ENCODE measurements around the gene CSRNP3. TPM values are rescaled to one million over a fixed set of nuclear protein-coding genes. Genes with fewer than 3 reads are reported as not detected.

The CSRNP3 gene
- total RNA-seq, 1 experiment from 2014 or later = 1.3 TPM

- H3K9me3 ChIP-seq = no peaks in the 10 kb centered on the region
- intact Hi-C loops (cut with micrococcal nuclease; ENCODE audit: unreplicated experiment) = no loop called here
- TF ChIP-seq, protein P1, sequence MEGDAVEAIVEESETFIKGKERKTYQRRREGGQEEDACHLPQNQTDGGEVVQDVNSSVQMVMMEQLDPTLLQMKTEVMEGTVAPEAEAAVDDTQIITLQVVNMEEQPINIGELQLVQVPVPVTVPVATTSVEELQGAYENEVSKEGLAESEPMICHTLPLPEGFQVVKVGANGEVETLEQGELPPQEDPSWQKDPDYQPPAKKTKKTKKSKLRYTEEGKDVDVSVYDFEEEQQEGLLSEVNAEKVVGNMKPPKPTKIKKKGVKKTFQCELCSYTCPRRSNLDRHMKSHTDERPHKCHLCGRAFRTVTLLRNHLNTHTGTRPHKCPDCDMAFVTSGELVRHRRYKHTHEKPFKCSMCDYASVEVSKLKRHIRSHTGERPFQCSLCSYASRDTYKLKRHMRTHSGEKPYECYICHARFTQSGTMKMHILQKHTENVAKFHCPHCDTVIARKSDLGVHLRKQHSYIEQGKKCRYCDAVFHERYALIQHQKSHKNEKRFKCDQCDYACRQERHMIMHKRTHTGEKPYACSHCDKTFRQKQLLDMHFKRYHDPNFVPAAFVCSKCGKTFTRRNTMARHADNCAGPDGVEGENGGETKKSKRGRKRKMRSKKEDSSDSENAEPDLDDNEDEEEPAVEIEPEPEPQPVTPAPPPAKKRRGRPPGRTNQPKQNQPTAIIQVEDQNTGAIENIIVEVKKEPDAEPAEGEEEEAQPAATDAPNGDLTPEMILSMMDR (IDR thresholded peaks at IDR 0.05; ENCODE audit: insufficient read depth in 1 of 2, low read depth in 1 of 2, low read length in 1 of 2, severe bottlenecking in 1 of 2, unreplicated experiment in 1 of 2) = no peak
- ChIA-PET POLR2A (no interaction called here), CTCF (no interaction called here)
- no peak for DNase-seq
- no peak overlapping the region for H3K27ac Mint-ChIP-seq (ENCODE audit: unreplicated experiment)
- no TSS peak for BruUV-seq (replicated peaks)
- no peaks in the 10 kb centered on the region for H3K36me3 ChIP-seq (ENCODE audit: control insufficient read depth, insufficient read depth, low read length)
- H3K27me3 Mint-ChIP-seq (ENCODE audit: insufficient read depth, unreplicated experiment) = no peaks in the 10 kb centered on the region
- no peaks in the 10 kb centered on the region for H3K4me1 Mint-ChIP-seq (ENCODE audit: low read depth, unreplicated experiment)
- H3K9me3 Mint-ChIP-seq (ENCODE audit: unreplicated experiment) = no peaks in the 10 kb centered on the region
- no peaks in the 10 kb centered on the region; the same call in 1 of the 2 replicates for H3K4me1 ChIP-seq
- H3K36me3 Mint-ChIP-seq (ENCODE audit: insufficient read depth, unreplicated experiment) = no peaks in the 10 kb centered on the region
- H3K27me3 ChIP-seq (replicated peaks; ENCODE audit: control insufficient read depth, insufficient read depth, low read length) = no peaks in the 10 kb centered on the region
- no peak overlapping the region for H3K4me3 Mint-ChIP-seq (ENCODE audit: unreplicated experiment)
- H3K4me3 ChIP-seq (ENCODE audit: low read depth, low read length) = no peak overlapping the region
These were observed 3.4 kb downstream of the CSRNP3 start for GRCh38 chr2:165472922-165473321.

- no peak for DNase-seq
- H3K4me1 Mint-ChIP-seq (ENCODE audit: low read depth, unreplicated experiment) = no peaks in the 10 kb centered on the region
- CTCF ChIA-PET = no interaction called here
- TF ChIP-seq, protein P1 (IDR thresholded peaks at IDR 0.05; ENCODE audit: insufficient read depth in 1 of 2, low read depth in 1 of 2, low read length in 1 of 2, severe bottlenecking in 1 of 2, unreplicated experiment in 1 of 2) = no peak
- no peaks in the 10 kb centered on the region for H3K27me3 Mint-ChIP-seq (ENCODE audit: insufficient read depth, unreplicated experiment)
- intact Hi-C loops (cut with micrococcal nuclease; ENCODE audit: unreplicated experiment) = no loop called here
- H3K27me3 ChIP-seq (replicated peaks; ENCODE audit: control insufficient read depth, insufficient read depth, low read length) = no peaks in the 10 kb centered on the region
- H3K4me3 ChIP-seq (ENCODE audit: low read depth, low read length) = no peak overlapping the region
- POLR2A ChIA-PET = no interaction called here
- H3K4me3 Mint-ChIP-seq (ENCODE audit: unreplicated experiment) = no peak overlapping the region
- no TSS peak for BruUV-seq (replicated peaks)
- H3K4me1 ChIP-seq = no peaks in the 10 kb centered on the region
- no peaks in the 10 kb centered on the region for H3K9me3 Mint-ChIP-seq (ENCODE audit: unreplicated experiment)
- H3K27ac Mint-ChIP-seq (ENCODE audit: unreplicated experiment) = no peak overlapping the region
- no peaks in the 10 kb centered on the region for H3K36me3 ChIP-seq (ENCODE audit: control insufficient read depth, insufficient read depth, low read length)
- H3K36me3 Mint-ChIP-seq (ENCODE audit: insufficient read depth, unreplicated experiment) = no peaks in the 10 kb centered on the region
- no peaks in the 10 kb centered on the region for H3K9me3 ChIP-seq
These were observed 5.2 kb downstream of the CSRNP3 start for GRCh38 chr2:165474619-165475276.

DNA sequence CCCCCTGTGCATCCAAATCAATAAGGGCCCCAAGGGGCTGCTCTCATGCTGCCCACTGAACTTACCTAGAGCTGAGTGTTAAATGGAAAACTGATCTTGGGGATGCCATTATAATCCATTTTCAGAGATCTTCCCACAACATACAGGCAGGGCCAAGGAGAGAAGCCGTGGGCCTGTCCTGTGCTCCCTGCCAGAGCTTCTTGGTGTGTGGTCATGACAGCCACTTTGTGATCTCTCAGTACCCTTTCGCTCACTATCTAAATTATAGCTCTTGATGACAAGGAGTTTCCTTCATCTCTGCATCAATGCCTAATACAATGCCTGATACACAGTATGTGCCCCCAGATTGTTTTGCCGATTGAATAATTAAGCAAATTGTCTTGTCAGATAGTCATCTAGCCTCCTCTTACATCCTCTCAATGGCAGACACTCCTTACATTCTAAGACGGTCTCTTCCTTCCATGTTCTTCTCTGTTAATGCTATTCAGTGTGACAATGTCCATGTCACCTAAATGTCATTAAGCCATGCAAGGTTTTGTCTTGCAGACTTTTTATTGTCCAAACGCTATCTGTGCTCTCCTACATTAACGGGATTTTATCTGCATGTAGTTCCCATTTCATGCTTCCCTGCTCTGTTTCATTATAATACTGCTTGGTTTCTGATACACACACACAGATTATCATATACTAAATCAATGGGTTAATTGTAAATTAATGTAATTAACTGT, 5.9 kb downstream of the CSRNP3 start:
- H3K36me3 ChIP-seq (ENCODE audit: control insufficient read depth, insufficient read depth, low read length) = no peaks in the 10 kb centered on the region
- no peaks in the 10 kb centered on the region for H3K36me3 Mint-ChIP-seq (ENCODE audit: insufficient read depth, unreplicated experiment)
- no peaks in the 10 kb centered on the region for H3K4me1 ChIP-seq
- no peaks in the 10 kb centered on the region for H3K27me3 Mint-ChIP-seq (ENCODE audit: insufficient read depth, unreplicated experiment)
- ChIA-PET CTCF (no interaction called here), POLR2A (no interaction called here)
- no peaks in the 10 kb centered on the region for H3K27me3 ChIP-seq (replicated peaks; ENCODE audit: control insufficient read depth, insufficient read depth, low read length)
- intact Hi-C loops (cut with micrococcal nuclease; ENCODE audit: unreplicated experiment) = no loop called here
- no peaks in the 10 kb centered on the region for H3K9me3 ChIP-seq
- no peak overlapping the region for H3K4me3 Mint-ChIP-seq (ENCODE audit: unreplicated experiment)
- H3K4me3 ChIP-seq (ENCODE audit: low read depth, low read length) = no peak overlapping the region
- DNase-seq = no peak
- no peaks in the 10 kb centered on the region for H3K4me1 Mint-ChIP-seq (ENCODE audit: low read depth, unreplicated experiment)
- no peaks in the 10 kb centered on the region for H3K9me3 Mint-ChIP-seq (ENCODE audit: unreplicated experiment)
- TF ChIP-seq, protein P1 (IDR thresholded peaks at IDR 0.05; ENCODE audit: insufficient read depth in 1 of 2, low read depth in 1 of 2, low read length in 1 of 2, severe bottlenecking in 1 of 2, unreplicated experiment in 1 of 2) = no peak
- H3K27ac Mint-ChIP-seq (ENCODE audit: unreplicated experiment) = no peak overlapping the region
- BruUV-seq (replicated peaks) = no TSS peak

Data from Caco-2 (cell line).